GM19035 (cell line): ENCODE measurements around the gene SEC62.
A peak's percentile ranks its signal among the peaks of the same experiment; 100 is the strongest.

ENCODE experiments used
- ATAC-seq: cut with Tn5 transposase; IDR thresholded peaks from one replicate; pipeline ENCODE4 v1.9.1; 2021; ENCODE audit not compliant: unreplicated experiment

SEC62 gene

DNA sequence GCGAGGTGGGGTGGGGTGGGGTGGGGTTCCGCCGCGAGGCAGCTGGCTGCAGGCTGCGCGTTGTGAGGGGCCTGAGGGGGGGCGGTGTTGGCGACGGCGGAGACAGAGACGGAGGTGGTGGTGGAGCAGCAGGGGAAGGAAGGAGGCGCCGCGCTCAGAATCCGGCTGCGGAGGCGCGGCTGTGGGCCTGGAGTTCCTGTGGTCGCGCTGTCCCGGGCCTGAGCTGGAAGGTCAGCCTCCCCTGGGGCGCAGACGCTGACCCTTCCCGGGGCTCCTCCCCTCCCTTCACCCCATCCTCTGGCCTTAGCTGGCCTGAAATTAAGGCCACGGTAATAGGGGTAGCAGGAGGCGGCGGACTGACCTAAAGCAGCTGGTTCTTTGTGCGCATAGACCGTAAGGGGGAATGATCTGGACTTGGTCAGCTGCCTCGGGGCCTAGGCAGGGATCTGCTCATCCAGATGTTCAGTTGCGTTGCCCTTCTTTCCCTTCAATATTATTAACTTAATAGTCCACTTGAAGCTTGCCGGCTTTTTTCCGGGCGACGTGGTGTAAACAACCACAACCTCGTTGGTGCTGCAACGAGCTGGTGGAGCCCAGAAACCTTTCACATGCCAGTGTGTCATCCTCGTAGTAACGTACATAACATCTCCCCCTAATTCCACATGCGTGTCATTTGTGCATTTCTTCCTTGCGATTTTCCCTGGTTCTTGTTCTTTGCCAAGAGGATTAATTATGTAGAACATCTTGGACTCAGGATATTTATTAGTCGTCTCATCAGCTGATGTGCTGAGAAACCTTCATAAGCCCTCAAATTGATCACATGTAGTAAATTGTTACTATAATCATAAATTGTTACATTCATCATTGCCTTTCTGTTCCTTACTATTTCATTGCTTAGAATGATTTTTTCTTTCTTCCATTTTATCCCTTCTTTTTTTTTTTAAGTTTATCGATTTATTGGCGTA lies 626 bp downstream of the SEC62 start:
- peak; percentile 42 for ATAC-seq

GRCh38 chr3:169968224-169968885 lies 1.7 kb downstream of the SEC62 start:
- ATAC-seq = no peak

DNA sequence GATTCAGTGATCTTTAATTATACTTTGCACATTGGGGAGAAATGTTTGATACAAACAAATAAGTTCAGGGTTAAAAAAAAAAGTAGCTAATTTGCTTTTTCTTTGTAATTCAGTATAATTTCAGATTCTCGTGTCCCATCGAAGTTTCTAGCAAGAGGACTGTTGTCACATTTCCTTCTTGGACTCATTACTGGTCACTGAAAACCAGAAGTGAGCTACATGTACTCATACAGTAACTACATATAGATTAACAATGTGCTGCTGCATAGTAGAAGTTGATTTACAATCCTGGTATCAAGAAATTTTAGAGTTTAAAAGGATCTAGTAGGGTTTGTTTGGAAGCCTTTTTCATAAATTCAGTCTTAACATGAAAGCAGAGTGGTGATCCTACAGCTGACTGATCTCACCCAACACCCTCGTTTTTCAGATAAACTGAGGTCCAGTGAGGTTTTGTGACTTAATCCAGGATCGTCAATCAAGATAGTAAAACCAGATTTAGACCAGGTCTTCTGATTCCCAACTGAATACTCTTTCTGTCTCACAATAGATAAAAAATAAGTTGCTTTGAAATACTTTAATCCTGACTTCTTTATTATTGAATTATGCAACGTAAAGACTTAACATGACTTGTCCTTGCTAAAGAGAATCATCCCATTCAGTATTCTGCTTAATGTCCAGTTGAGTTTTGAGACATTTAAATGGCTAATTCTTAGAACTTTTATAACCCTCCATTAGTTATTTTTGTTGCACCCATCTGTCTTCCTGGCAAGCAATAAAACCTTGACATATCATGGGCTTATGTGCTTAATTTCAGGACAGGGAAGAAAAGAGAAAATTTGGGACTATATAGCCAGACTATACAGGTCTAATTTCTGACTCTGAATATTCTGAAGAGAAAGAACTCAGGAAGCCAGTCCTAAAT lies 2.8 kb downstream of the SEC62 start:
- ATAC-seq = no peak

DNA sequence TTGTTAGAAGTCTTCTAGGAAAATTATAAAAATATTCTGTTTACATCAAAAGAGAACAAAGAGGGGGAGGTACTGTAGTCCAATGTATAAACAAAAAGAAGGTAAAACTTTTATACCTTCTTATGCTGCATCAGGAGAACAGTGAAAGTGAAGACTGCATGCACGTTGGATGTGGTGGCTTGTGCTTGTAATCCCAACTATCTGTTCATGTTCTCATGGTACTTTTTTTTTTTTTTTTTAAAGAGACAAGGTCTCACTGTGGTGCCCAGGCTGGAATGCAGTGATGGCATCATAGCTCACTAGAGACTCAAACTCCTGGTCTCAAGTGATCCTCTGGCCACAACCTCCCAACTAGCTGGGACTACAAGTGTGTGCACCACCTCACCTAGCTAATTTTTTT lies 4.2 kb downstream of the SEC62 start:
- no peak for ATAC-seq

DNA sequence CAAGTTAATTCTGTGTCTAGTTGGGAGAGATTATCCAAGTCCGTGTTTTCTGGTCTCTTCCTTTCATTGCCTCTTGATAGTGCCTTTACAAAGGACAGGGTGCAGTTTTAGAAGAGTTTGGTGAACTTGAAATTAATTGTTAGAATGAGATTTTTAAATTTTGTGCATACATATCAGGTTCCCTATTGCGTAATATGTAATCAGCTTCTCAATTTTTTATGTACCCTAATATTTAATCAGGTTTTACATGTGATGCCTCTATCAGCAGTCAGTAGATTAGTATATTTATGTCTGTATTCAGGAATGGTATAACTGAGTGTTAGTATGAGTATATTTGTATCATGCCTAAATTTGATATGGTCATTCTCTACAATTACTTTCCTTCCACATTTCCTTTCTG lies 4.9 kb downstream of the SEC62 start:
- ATAC-seq = no peak

DNA sequence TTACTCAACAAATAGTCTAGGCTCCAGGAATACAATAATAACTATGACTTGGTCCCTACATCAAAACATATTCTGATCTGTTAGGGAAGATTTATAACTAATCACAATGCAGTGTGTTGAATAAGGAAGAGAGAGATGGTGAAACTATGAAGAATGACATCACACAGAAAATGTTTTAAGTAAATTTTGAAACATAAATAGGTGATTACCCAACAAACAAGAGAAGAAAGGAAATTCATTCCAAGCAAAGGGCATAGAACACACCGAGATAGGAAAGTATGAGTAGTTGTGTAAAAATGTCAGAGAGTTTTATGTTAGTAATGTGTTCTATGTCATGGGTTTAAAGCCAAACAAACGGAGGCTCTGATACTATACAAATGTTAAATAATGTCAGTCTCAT lies 13.4 kb downstream of the SEC62 start:
- ATAC-seq = no peak

- no peak for ATAC-seq
Observed at GRCh38 chr3:169984292-169984691, 17.7 kb downstream of the SEC62 start.

DNA sequence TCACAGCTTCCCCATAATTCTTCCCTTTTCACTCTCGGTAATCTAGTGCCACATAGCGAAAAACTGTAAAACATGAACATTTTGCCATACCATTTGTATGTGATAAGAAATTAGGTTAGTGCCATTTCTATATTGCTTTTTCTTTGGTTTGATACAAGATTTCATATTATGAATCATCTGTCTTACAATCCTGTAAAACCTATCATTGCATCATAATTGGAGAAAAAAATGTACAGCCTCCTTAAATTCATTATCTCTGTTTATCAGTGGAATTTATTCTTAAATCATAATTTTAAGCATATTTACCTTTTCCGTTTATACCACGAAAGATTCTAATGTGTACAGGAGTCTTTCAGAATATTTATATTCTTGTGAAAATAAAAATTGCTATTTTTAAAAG lies 23.8 kb downstream of the SEC62 start:
- no peak for ATAC-seq

- ATAC-seq = no peak
Observed at GRCh38 chr3:169992156-169992555, 25.5 kb downstream of the SEC62 start.

GRCh38 chr3:169992781-169993180 lies 26.2 kb downstream of the SEC62 start:
- ATAC-seq = no peak

- ATAC-seq = no peak
Observed at GRCh38 chr3:169993761-169994160, 27.2 kb downstream of the SEC62 start.

- ATAC-seq = no peak
Observed at GRCh38 chr3:169996063-169996462, 29.5 kb downstream of the SEC62 start.

- peak; percentile 22 for ATAC-seq
Observed at GRCh38 chr3:169998668-169999131, 32.1 kb downstream of the SEC62 start.

DNA sequence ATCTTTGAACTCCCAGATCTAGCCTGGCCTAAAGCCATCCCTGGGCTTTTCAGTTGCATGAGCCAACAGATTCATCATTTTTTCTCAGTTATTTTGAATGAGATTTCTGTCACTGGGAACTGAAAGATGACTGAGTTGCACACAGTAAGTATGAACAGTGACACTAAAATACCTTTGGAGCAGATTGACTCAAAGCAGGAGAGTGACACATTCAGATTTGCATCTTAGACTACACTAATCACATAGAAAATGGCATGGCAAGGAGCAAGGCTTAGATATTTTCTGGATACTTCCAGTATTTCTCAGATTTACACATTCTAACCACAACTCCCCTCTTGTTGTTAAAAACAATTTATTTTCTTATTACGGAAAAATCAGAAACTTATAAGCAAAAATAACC lies 32.8 kb downstream of the SEC62 start:
- peak; percentile 96 for ATAC-seq

DNA sequence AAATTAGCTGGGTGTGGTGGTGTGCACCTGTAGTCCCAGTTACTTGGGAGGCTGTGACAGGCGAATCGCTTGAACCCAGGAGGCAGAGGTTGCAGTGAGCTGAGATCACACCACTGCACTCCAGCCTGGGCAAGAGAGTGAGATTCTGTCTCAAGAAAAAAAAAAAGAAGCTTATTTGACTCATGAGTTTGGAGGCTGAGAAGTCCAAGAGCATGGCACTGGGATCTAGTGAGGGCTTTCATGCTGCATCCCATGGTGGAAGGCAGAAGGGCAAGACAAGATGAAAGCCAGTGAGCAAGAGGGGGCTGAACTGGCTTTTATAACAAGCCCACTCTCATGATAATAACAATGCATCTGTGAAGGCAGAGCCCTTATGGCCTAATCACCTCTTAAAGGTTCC lies 33.4 kb downstream of the SEC62 start:
- no peak for ATAC-seq

- no peak for ATAC-seq
Observed at GRCh38 chr3:170002231-170002630, 35.6 kb downstream of the SEC62 start.

DNA sequence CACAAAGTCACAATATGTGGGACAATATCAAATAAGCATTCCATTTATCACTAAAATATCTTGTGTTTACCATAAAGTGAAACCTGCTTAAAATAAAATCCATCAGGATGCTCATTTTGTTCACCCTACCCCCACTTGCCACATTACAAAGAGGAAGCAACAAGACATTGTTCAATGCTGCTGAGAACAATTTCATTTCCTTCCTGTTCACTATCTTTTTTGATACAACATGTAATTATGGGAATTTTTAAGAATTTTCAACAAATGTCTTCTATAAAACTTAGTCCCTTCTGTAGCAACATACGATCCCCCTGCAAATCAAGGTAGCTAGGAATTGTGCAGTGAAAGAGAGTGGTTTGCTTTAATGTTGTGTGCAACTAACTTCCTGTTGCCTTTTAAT lies 36.3 kb downstream of the SEC62 start:
- ATAC-seq = no peak

DNA sequence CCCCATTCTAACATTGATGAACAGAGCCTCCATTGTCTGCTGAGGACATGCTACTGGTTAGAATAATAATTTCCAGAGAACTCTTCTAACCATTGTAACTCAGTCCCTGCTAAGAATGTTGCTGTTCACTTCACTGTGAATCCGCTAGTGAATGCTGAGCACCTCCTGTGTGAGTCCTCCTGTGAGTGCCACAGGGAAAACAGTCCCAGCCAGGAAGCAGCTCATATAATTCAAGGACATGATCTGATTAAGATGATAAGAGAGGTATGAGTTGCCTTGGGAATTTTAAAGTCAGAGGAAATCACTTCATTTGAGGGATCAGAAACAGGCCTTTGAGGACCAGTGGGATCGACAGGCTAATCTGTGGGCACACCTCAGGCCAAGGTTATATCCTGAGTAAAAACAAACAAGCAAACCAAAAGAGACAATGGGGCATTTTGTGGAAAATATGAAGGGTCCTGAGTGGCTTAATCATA lies 37.3 kb downstream of the SEC62 start:
- no peak for ATAC-seq

GRCh38 chr3:170007031-170007663 lies 40.5 kb downstream of the SEC62 start:
- ATAC-seq = peak; percentile 90

DNA sequence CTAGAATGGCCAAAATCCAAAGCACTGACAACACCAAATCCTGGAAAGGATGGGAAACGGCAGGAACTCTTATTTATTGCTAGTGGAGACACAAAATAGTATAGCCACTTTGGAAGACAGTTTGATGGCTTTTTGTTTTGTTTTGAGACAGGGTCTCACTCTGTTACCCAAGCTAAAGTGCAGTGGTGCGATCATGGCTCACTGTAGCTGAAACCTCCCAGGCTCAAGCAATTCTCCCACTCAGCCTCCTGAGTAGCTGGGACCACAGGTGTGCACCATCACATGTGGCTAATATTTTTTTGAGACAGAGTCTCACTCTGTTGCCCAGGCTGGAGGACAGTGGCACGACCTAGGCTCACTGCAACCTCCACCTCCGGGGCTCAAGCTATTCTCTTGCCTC lies 43.9 kb downstream of the SEC62 start:
- ATAC-seq = no peak
